Upper lobe of right lung (tissue), 1 donor: ENCODE measurements around the gene SMOC2. TPM values are rescaled to one million over a fixed set of nuclear protein-coding genes. Genes with fewer than 3 reads are reported as not detected.

Experiments used
- ATAC-seq: fragments of 200-7000 bp; cut with Tn5 transposase; one replicate; pipeline ENCODE4 v1.9.1; 2020; ENCODE audit warnings: mild to moderate bottlenecking, moderate library complexity
- DNase-seq: peaks from one replicate; pipeline ENCODE4 v3.0.0-alpha.2; 2020
- H3K27ac ChIP-seq: fragments of 200-600 bp; one replicate; pipeline ENCODE4 v1.8.0; 2022
- H3K27me3 ChIP-seq: fragments of 200-600 bp; one replicate; pipeline ENCODE4 v1.8.0; 2022; ENCODE audit warnings: mild to moderate bottlenecking
- H3K36me3 ChIP-seq: fragments of 200-600 bp; one replicate; pipeline ENCODE4 v1.8.0; 2022
- H3K4me1 ChIP-seq: fragments of 200-600 bp; one replicate; pipeline ENCODE4 v1.8.0; 2022
- H3K4me3 ChIP-seq: fragments of 200-600 bp; one replicate; pipeline ENCODE4 v1.8.0; 2022; ENCODE audit warnings: mild to moderate bottlenecking
- H3K9me3 ChIP-seq: fragments of 200-600 bp; one replicate; pipeline ENCODE4 v1.8.0; 2022
- CTCF ChIP-seq: fragments of 200-600 bp; IDR thresholded peaks from one replicate; pipeline ENCODE4 v1.8.0; 2022; ENCODE audit warnings: antibody characterized with exemption
- intact Hi-C: fragments of 100-400 bp; cut with DNase I; formaldehyde crosslinking; loops from one replicate; pipeline ENCODE4 v1.11.0; 2022
- long read RNA-seq: library from polyadenylated mRNA; unstranded; transcript quantifications from one replicate; pipeline ENCODE4 v2.0.0, GENCODE V29; 2021
- total RNA-seq: library from RNA; stranded (reverse); fragmentation: NEBNext Ultra II Directional; extraction: Animal tissue kit (Norgen Biotek cat#: 25700); gene quantifications from one replicate; pipeline ENCODE4 v1.2.1, GENCODE V29; 2021
- donor health status: DM: no; HTN: yes; CAD: no; lungs with severe emphysema.

SMOC2 gene, protein sequence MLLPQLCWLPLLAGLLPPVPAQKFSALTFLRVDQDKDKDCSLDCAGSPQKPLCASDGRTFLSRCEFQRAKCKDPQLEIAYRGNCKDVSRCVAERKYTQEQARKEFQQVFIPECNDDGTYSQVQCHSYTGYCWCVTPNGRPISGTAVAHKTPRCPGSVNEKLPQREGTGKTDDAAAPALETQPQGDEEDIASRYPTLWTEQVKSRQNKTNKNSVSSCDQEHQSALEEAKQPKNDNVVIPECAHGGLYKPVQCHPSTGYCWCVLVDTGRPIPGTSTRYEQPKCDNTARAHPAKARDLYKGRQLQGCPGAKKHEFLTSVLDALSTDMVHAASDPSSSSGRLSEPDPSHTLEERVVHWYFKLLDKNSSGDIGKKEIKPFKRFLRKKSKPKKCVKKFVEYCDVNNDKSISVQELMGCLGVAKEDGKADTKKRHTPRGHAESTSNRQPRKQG
- 33.1 TPM for total RNA-seq
- long read RNA-seq, transcript SMOC2-202 (13 exons, 3,117 nt): major isoform, 42 of 64 reads
- long read RNA-seq, transcript SMOC2-201 (13 exons, 3,150 nt): minor isoform, 6 of 64 reads
- long read RNA-seq, partial matches to known transcripts: 10 of 64 reads
- long read RNA-seq, other reads (novel, unspliced or antisense): 6 of 64 reads

DNA sequence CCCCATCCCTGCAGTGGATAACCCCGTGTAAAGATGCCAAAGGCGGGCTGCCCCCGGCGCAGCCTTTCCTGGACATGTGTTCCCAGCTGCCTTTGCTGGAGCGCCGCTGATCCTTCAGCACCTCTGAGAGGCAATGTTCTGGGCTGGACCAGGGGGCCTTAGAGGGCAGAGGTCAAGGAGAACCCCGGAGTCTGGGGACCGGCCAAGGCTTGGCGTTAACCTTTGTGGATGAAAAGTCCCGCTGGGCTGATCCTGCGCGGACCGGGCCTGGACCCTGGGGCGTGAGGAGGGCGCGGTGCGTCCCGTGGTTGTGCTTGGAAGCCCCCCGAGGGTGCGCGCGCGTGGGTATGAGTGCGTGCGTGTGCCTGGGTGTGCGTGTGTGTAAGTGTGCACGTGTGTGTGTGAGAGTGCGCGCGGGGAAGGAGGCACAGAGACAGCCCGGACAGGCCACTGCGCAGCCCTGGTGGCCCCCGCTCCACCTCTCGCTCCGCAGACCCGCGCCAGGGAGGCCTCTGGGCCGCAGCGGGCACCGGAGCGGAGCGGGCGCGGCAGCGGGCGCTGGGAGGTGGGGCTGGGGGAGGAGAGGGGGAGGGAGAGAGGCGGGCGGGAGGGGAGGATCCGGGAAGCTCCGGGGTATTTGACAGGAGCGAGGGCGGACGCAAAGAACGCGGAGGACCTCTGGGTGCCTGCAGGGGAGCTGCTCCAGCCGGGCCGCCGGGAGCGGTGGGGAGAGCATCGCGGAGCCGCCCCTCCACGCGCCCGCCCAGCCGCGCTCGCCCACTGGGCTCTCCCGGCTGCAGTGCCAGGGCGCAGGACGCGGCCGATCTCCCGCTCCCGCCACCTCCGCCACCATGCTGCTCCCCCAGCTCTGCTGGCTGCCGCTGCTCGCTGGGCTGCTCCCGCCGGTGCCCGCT, at the start of gene SMOC2:
Gene SMOC2 (plus strand): TSS at position 665 of the 914 bp plus-strand sequence. CDS start 187 bp downstream, at position 852.
- H3K4me3 ChIP-seq: peak within 1 kb of the TSS; percentile 51
- H3K36me3 ChIP-seq: no peaks in the 10 kb centered on the region
- H3K9me3 ChIP-seq: no peaks in the 10 kb centered on the region
- no peak within 1 kb of the TSS for H3K27ac ChIP-seq
- peak; percentile 60 for ATAC-seq
- H3K4me1 ChIP-seq: no peaks in the 10 kb centered on the region
- no peak for TF ChIP-seq CTCF
- H3K27me3 ChIP-seq: peaks cover 43% of the 10 kb centered on the region
- DNase-seq: no peak
- intact Hi-C loops: no loop called here

DNA sequence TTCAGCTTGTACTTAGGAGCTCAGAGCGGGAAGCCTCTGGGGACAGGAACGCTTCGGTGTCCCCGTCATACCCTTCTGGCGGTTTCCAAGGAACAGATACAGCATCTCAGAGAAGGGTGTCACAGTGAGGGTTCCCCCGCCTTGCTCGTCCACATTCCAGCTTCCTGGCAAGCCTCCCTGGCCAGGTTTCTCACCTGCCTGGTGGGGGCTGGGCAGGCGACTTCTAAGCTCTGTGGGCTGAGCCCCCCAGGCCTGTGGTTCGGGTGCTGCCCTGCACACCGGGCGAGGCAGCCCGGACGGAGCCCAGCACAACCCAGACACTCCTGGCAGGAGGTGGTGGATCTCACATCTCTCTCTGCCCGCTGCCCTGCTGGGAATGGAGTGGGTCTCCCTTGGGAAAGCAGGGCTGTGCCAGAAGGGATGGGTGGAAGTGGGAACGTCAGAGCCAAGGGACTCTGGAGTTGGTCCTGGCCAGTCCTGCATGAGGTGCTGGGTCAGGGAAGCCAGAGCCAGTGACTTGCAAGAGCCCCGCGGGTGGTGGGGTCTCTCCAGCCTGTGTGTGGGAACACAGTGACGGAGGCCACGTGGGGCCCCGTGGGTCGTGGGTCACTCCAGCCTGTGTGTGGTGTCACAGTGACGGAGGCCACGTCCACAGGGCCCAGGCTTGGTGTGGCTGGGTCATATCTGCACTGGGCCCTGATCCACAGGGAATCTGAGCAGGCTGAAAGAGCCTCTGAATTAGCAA, 47.7 kb upstream of the SMOC2 start:
- ATAC-seq (no peak), DNase-seq (no peak)
- Histone ChIP-seq H3K4me1 (no peaks in the 10 kb centered on the region), H3K9me3 (no peaks in the 10 kb centered on the region), H3K27me3 (no peaks in the 10 kb centered on the region), H3K27ac (no peak overlapping the region), H3K4me3 (no peak overlapping the region), H3K36me3 (no peaks in the 10 kb centered on the region)
- TF ChIP-seq CTCF: no peak
- intact Hi-C loops: no loop called here

DNA sequence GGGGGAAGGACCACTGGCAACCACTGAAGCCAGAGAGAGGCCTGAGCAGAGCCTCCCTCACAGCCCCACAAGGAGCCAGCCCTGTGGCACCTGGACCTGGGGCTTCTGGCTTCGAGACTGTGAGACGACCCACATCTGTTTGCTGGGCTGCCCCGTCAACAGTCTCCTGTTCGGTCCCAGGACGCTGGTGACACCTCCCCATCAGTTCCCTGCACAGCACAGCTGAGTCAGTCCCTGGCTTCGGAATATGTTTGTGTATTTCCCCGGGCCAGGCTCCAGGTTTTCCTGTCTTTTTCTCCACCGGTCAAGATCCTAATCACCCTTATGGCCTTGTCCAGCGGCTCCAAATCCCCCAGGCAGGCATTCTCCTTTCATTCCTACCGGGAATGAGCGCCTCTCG, 46.4 kb upstream of the SMOC2 start:
- Histone ChIP-seq H3K27ac (no peak overlapping the region), H3K27me3 (no peaks in the 10 kb centered on the region), H3K4me3 (no peak overlapping the region), H3K9me3 (no peaks in the 10 kb centered on the region), H3K36me3 (no peaks in the 10 kb centered on the region), H3K4me1 (no peaks in the 10 kb centered on the region)
- no peak for DNase-seq
- no peak for ATAC-seq
- no peak for TF ChIP-seq CTCF
- intact Hi-C loops: no loop called here

DNA sequence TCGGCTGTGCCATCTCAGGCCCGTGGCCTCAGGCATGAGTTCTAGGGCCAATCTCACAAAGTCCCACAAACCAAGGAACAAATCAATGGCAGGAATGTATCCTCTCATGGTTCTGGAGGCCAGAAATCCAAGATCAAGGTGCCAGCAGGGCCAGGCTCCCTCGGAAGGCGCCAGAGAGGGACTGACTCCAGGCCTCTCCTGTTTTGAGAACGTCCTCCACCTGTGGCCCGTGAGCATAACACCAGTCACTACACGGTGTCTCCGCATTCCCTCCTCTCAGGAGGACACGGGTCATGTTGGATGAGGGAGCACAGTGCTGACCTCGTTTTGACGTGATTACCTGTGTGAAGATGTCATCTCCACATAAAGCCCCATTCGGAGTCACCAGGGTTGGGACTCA, 45.0 kb upstream of the SMOC2 start:
- Histone ChIP-seq H3K27me3 (no peaks in the 10 kb centered on the region), H3K27ac (no peak overlapping the region), H3K9me3 (no peaks in the 10 kb centered on the region), H3K4me3 (no peak overlapping the region), H3K4me1 (no peaks in the 10 kb centered on the region), H3K36me3 (no peaks in the 10 kb centered on the region)
- no peak for DNase-seq
- intact Hi-C loops: no loop called here
- ATAC-seq: no peak
- no peak for TF ChIP-seq CTCF

- TF ChIP-seq CTCF: no peak
- H3K4me1 ChIP-seq: no peaks in the 10 kb centered on the region
- H3K27ac ChIP-seq: no peak overlapping the region
- H3K4me3 ChIP-seq: no peak overlapping the region
- H3K27me3 ChIP-seq: no peaks in the 10 kb centered on the region
- DNase-seq (no peak), ATAC-seq (no peak)
- intact Hi-C loops: no loop called here
- H3K36me3 ChIP-seq: no peaks in the 10 kb centered on the region
- no peaks in the 10 kb centered on the region for H3K9me3 ChIP-seq
These were observed 44.4 kb upstream of the SMOC2 start for GRCh38 chr6:168396561-168396960.
